GM13976 (cell line): ENCODE measurements around the gene PPP3R2.
"Not testable (repeated sequence)": the region's sequence is repeated elsewhere in the genome, so short reads cannot be mapped to it uniquely, and the experiment has no call there.

Experiments
- DNase-seq: peaks from one replicate; pipeline ENCODE4 v3.0.0; 2012; ENCODE audit warnings: low spot score
- in situ Hi-C: fragments of 300-500 bp; cut with MboI; formaldehyde crosslinking; loops from one replicate; pipeline ENCODE4 v1.12.0; 2022; ENCODE audit warnings: low sequenced_read_pairs, mixed read lengths, inconsistent platforms; ENCODE audit not compliant: unreplicated experiment
- TF ChIP-seq, protein P1 (sequence below): IDR thresholded peaks from 2 replicates; pipeline ENCODE4 v1.5.1; 2012; ENCODE audit warnings: borderline replicate concordance, mild to moderate bottlenecking; ENCODE audit not compliant: insufficient read depth; ENCODE audit errors: extremely low read depth, missing control alignments, control extremely low read depth

PPP3R2 gene

DNA sequence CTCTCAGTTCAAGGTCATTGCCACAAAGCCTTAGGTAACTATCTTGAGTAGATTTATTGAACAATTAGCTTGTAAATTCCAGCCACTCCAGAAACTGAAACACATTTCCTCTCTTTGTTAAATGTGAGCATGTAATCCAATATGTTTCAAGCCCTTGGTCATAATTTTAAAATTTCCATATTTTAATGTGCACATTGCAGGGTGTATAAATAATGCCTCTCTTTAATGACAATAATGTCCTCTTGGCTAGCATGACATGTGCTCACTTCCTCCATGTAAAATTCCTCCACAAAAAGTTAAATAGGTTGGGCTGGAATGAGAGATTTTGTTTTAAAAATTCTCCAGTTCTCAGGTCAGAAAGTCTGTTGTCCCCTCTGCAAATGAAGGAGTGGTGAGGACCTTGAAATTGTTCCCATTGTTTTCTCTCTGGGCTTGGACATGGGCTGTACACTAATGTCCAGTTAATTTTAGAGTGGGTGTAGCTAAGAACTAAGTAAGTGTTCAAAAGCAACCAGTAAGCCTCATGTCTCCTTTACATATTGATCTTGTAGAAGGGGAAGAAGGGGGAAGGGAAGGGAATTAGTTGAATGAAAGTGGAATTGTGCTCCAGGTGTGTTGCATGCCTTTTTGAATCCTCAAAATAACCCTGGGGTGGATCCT, 2.9 kb downstream of the PPP3R2 start:
- TF ChIP-seq, protein P1, sequence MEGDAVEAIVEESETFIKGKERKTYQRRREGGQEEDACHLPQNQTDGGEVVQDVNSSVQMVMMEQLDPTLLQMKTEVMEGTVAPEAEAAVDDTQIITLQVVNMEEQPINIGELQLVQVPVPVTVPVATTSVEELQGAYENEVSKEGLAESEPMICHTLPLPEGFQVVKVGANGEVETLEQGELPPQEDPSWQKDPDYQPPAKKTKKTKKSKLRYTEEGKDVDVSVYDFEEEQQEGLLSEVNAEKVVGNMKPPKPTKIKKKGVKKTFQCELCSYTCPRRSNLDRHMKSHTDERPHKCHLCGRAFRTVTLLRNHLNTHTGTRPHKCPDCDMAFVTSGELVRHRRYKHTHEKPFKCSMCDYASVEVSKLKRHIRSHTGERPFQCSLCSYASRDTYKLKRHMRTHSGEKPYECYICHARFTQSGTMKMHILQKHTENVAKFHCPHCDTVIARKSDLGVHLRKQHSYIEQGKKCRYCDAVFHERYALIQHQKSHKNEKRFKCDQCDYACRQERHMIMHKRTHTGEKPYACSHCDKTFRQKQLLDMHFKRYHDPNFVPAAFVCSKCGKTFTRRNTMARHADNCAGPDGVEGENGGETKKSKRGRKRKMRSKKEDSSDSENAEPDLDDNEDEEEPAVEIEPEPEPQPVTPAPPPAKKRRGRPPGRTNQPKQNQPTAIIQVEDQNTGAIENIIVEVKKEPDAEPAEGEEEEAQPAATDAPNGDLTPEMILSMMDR = no peak
- in situ Hi-C loops = no loop called here
- DNase-seq = no peak

GRCh38 chr9:101590901-101591300, 3.9 kb downstream of the PPP3R2 start:
- DNase-seq = no peak
- TF ChIP-seq, protein P1 = no peak
- in situ Hi-C loops = no loop called here

DNA sequence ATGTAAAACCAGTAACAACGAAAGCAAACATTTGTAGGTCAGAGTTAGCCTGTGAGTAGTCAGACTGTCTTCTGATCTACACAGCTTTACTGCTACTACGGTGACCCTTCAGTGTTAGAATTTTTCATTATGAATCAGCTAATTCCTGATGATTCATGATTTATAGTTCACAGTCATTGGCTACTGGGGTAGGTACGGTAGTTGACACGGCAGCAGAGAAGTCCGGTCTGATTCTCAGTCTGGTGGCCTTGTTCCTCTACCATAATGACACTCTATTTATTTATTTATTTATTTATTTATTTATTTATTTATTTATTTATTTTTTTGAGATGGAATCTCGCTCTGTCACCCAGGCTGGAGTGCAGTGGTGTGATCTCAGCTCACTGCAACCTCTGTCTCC, 4.7 kb downstream of the PPP3R2 start:
- DNase-seq, in situ Hi-C loops: not testable (repeated sequence)

- DNase-seq = no peak
- in situ Hi-C loops = no loop called here
- TF ChIP-seq, protein P1 = no peak
Observed at GRCh38 chr9:101587332-101588043, 7.3 kb downstream of the PPP3R2 start.

DNA sequence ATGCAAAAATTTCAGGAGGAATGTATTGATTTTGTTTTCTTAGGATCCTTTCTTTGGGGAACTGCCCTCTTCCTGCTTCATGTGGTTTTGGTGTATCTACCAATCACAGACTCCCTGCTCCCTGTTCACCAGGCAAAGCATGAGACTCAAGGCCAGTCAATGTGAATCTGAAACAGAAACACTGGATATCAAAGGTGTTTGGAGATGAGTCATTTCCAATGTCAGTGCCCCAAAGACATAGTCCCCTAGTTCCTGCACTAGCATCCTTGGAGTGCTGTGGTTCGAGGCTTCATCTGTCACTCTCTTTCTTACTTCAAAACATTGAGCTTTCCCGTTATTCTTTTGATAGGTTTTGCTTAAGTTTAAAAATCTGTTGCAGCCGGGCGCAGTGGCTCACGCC, 8.1 kb downstream of the PPP3R2 start:
- TF ChIP-seq, protein P1 = no peak
- DNase-seq = no peak
- in situ Hi-C loops = no loop called here

DNA sequence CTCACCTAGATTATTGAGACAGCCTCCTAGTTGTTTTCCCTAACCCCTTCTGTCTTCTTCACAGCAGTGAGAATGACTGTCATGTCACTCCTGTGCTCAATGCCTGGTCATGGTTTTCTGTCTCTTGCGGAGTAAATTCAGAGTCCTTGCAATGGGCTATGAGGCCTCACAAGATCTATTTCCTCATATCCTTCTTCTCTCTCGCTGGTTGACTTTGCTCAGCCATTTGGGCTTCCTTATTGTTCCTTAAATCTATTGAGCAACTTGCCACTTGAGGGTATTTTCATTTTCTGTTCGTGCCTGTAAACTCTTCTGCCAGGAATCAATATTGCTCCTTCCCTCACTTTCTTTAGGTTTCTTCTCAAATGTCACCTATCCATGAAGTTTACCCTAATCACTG, 9.0 kb downstream of the PPP3R2 start:
- no peak for DNase-seq
- in situ Hi-C loops = no loop called here
- TF ChIP-seq, protein P1 = no peak

DNA sequence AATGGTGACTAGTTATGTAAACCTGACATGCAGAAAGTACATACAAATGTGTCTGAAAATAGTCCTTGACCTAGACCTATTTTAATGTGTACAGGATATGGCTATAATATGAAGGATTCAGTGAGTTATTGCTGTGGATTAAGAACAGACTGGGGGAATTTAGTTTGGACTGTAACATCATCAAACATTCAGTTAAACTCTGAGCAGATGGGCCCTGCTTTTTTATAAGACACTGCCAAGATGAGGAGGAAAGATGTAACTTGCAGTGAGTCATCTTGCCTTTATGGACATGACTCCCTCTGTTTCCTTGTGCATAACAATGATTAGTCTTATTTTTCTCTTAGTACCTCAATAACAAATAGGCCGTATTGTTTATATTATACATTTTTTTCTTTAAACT, 12.2 kb downstream of the PPP3R2 start:
- in situ Hi-C loops = no loop called here
- TF ChIP-seq, protein P1 = no peak
- DNase-seq = no peak
